ENCODE measurements around the gene SDK1. TPM values are rescaled to one million over a fixed set of nuclear protein-coding genes. Genes with fewer than 3 reads are reported as not detected.

Gene SDK1
- total and polyA plus RNA-seq, 10 of the 15 experiments (the other 5 are each of a cell fraction or from before 2014, with no cell fraction given) = 0.14 to 0.33 TPM; not detected in 8

- in situ Hi-C loops (cut with MboI) (no loop called here), intact Hi-C loops (cut with micrococcal nuclease; ENCODE audit: unreplicated experiment) (no loop called here)
- Histone ChIP-seq H3K4me1 (ENCODE audit: control insufficient read depth, insufficient read depth, low read length) (no peaks in the 10 kb centered on the region), H3K9me3 (replicated peaks; ENCODE audit: control insufficient read depth, insufficient read depth, low read length) (no peaks in the 10 kb centered on the region; the same call in 2 of the 3 replicates), H3K27ac (ENCODE audit: control insufficient read depth, insufficient read depth) (no peak overlapping the region), H3K4me3 (no peak overlapping the region), H4K20me1 (ENCODE audit: control insufficient read depth, insufficient read depth) (no peaks in the 10 kb centered on the region), H3K27me3 (replicated peaks in 1 of 2; ENCODE audit: control insufficient read depth in 2 of 2, insufficient read depth in 2 of 2, low read length in 1 of 2) (no peaks in the 10 kb centered on the region), H3K4me2 (ENCODE audit: control insufficient read depth, insufficient read depth) (no peak overlapping the region), H3K36me3 (ENCODE audit: control insufficient read depth in 2 of 2, insufficient read depth in 2 of 2, low read length in 1 of 2) (no peaks in the 10 kb centered on the region), H3K79me2 (ENCODE audit: control insufficient read depth, insufficient read depth, low read length) (no peaks in the 10 kb centered on the region), H2AFZ (ENCODE audit: control insufficient read depth, low read depth, low read length) (no peak overlapping the region), H3K9ac (ENCODE audit: control insufficient read depth, insufficient read depth, low read length) (no peak overlapping the region)
- ATAC-seq (no peak), DNase-seq (ENCODE audit: low read depth, low spot score) (no peak), FAIRE-seq (no peak)
- RAD21 ChIA-PET (ENCODE audit: unreplicated experiment) = no interaction called here
- no TSS peak for BruUV-seq (replicated peaks)
- SMC1A ChIA-PET (ENCODE audit: uncharacterized antibody, unreplicated experiment) = no interaction called here
- CTCF ChIA-PET = no interaction called here
- WGBS (ENCODE audit: insufficient coverage, insufficient replicate concordance, low lambda C conversion rate, missing lambda C conversion rate) = 39% methylated on average over 3 of the region's 3 CpGs
- POLR2A ChIA-PET = interaction anchor here (0.6 kb wide), 1 partner anchor 172 kb away, joined by 6 read pairs; no protein-coding TSS in a partner anchor
- no peak for TF ChIP-seq NBN (IDR thresholded peaks at IDR 0.05)
- no peak for TF ChIP-seq IRF3 (IDR thresholded peaks at IDR 0.05)
- no peak for TF ChIP-seq E2F8 (IDR thresholded peaks at IDR 0.05; ENCODE audit: low read depth, partially characterized antibody)
- no peak for TF ChIP-seq ZZZ3 (IDR thresholded peaks at IDR 0.05; ENCODE audit: control insufficient read depth, insufficient read length, low read depth)
Measured at GRCh38 chr7:4279216-4279615, 978.2 kb downstream of the SDK1 start.

Data from GM12878 (cell line).